Measurements from ENCODE around the gene DGKI. TPM values are rescaled to one million over a fixed set of nuclear protein-coding genes. Genes with fewer than 3 reads are reported as not detected.

The DGKI gene
- total RNA-seq, 1 experiment from 2014 or later: 0.55 TPM

- H3K23ac ChIP-seq (ENCODE audit: insufficient read length, low read depth, low read length): no peak overlapping the region
- no peak overlapping the region for H3K4ac ChIP-seq (ENCODE audit: low read depth, low read length)
- no peak overlapping the region for H3K4me2 ChIP-seq (ENCODE audit: insufficient read depth, insufficient read length, low read length)
- Mint-ChIP-seq H3K4me1 (peaks cover 15 to 20% of the 10 kb centered on the region in 2 experiments), H3K4me3 (no peak overlapping the region), H3K9me3 (no peaks in the 10 kb centered on the region), H3K36me3 (ENCODE audit: insufficient read depth in 1 of 3, low read depth in 3 of 3) (no peaks in the 10 kb centered on the region), H3K27ac (no peak overlapping the region), H3K27me3 (ENCODE audit: low read depth) (no peaks in the 10 kb centered on the region)
- no peaks in the 10 kb centered on the region for H3K79me2 ChIP-seq (ENCODE audit: insufficient read depth, low read length)
- H4K8ac ChIP-seq (replicated peaks; ENCODE audit: insufficient read length, low read depth, low read length): no peak overlapping the region
- H3K23me2 ChIP-seq (ENCODE audit: insufficient read length, low read depth, low read length, poor library complexity, severe bottlenecking): no peaks in the 10 kb centered on the region
- no peak overlapping the region for H2BK12ac ChIP-seq (ENCODE audit: insufficient read length, low read depth, low read length)
- H3K79me1 ChIP-seq (ENCODE audit: insufficient read depth, low read depth, low read length, poor library complexity, severe bottlenecking): no peaks in the 10 kb centered on the region
- H2BK120ac ChIP-seq (ENCODE audit: low read depth, low read length, poor library complexity, severe bottlenecking): no peak overlapping the region
- no peak overlapping the region for H4K5ac ChIP-seq (ENCODE audit: insufficient read length, low read depth, low read length)
- H2BK20ac ChIP-seq (ENCODE audit: low read depth, low read length, poor library complexity, severe bottlenecking): no peak overlapping the region
- no peak overlapping the region for H4K91ac ChIP-seq (ENCODE audit: insufficient read length, low read depth, low read length)
- DNase-seq: no peak
- no peak overlapping the region for H2BK5ac ChIP-seq (ENCODE audit: insufficient read length, low read length)
- no peak overlapping the region for H3K56ac ChIP-seq (ENCODE audit: insufficient read length, low read depth, low read length)
- no peaks in the 10 kb centered on the region for H3K9me3 ChIP-seq (ENCODE audit: control insufficient read depth, low read depth, low read length)
- H3K27ac ChIP-seq (ENCODE audit: insufficient read length, low read depth, low read length): no peak overlapping the region
- no peak overlapping the region for H3K18ac ChIP-seq (ENCODE audit: insufficient read length, low read depth, low read length)
- TF ChIP-seq CTCF (conservative IDR thresholded peaks at IDR 0.05): no peak
- no peaks in the 10 kb centered on the region; the same call in 1 of the 2 replicates for H3K4me1 ChIP-seq (ENCODE audit: insufficient read depth, low read length)
- no CpG with 5 or more reads among the region's 1 CpG for WGBS (ENCODE audit: extremely low coverage, insufficient read length, low lambda C conversion rate)
- H3K9ac ChIP-seq (ENCODE audit: extremely low read depth, insufficient read length, low read length): no peak overlapping the region
- no peaks in the 10 kb centered on the region for H3K27me3 ChIP-seq (ENCODE audit: insufficient read depth, low read length)
- H3T11ph ChIP-seq (ENCODE audit: low read length): no peak overlapping the region
- H2AFZ ChIP-seq (ENCODE audit: low read length): no peak overlapping the region
- H3K14ac ChIP-seq (ENCODE audit: insufficient read depth, low read length): no peak overlapping the region
- no peaks in the 10 kb centered on the region for H4K20me1 ChIP-seq (ENCODE audit: control insufficient read depth, insufficient read depth, insufficient read length)
- H2BK15ac ChIP-seq (ENCODE audit: low read depth, low read length): no peak overlapping the region
- H2AK5ac ChIP-seq (ENCODE audit: insufficient read length, low read length): no peak overlapping the region
These were observed 457.9 kb downstream of the DGKI start for GRCh38 chr7:137388916-137389315.
